BJ (cell line): Measurements from ENCODE around the gene FLT1. TPM values are rescaled to one million over a fixed set of nuclear protein-coding genes. Genes with fewer than 3 reads are reported as not detected.

Experiments used
- CTCF ChIA-PET: fragments of 350-600 bp; formaldehyde crosslinking; extraction: SDS; loops from one replicate; lab custom pipeline; 2021; ENCODE audit warnings: antibody characterized with exemption, inconsistent platforms; lab: Yijun Ruan, JAX
- POLR2A ChIA-PET: fragments of 300-600 bp; sonication (Branson Sonifier 250); formaldehyde crosslinking; extraction: SDS; loops from one replicate; lab custom pipeline; 2021; ENCODE audit warnings: antibody characterized with exemption; lab: Charles Lee
- DNase-seq: peaks from one replicate; pipeline ENCODE4 v3.0.0-alpha.2; 2011; ENCODE audit warnings: low read depth
- H3K27me3 ChIP-seq: 2 replicates; pipeline ENCODE4 v1.6.0; 2011; ENCODE audit warnings: low read length; ENCODE audit not compliant: control insufficient read depth, insufficient read depth
- H3K36me3 ChIP-seq: 2 replicates; pipeline ENCODE4 v1.5.1; 2011; ENCODE audit warnings: low read length; ENCODE audit not compliant: control insufficient read depth, insufficient read depth
- H3K4me3 ChIP-seq: 2 replicates; pipeline ENCODE4 v1.5.1; 2011; ENCODE audit warnings: low read depth, mild to moderate bottlenecking, control low read depth, low read length
- polyA plus RNA-seq: library from polyadenylated mRNA; depleted of rRNA; stranded (reverse); fragments of >200 nt; gene quantifications from 2 replicates; pipeline ENCODE4 v1.2.3, GENCODE V29; 2011
- TF ChIP-seq, protein P1 (sequence below): IDR thresholded peaks from 2 replicates; pipeline ENCODE4 v1.5.1; 2011; ENCODE audit warnings: low read depth, mild to moderate bottlenecking, control low read depth, inconsistent platforms, low read length, moderate library complexity; ENCODE audit not compliant: insufficient read depth

The FLT1 gene
- polyA plus RNA-seq, 1 experiment: 37.8 TPM

DNA sequence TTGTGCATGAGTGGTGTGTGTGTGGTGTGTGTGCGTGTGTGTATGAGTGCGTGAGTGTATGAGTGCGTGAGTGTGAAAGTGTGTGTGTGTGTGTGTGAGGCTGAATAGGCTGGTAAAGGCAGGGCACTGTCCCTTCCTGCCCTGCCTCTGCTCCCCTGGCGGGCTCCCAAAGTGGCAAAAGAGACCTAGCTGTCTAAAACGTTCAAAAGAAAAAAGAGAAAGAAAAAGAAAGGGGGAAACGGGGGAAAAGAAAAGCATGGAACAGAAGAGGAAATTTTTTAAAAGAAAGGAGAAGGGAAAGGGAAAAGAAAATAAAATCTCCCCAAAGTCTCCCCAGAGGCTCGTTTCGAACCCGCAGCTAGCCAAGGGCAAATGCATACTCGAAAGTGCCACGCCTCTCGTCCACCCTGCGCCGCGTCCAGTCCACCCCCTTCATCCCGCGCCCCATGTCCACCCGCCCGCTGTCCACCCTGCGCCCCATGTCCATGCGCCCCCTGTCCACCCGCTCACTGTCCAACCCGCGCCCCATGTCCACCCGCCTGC, 37.0 kb upstream of the FLT1 start:
- Histone ChIP-seq H3K27me3 (no peaks in the 10 kb centered on the region), H3K36me3 (no peaks in the 10 kb centered on the region), H3K4me3 (peak overlapping the region; percentile 43)
- DNase-seq: no peak
- TF ChIP-seq, protein P1, sequence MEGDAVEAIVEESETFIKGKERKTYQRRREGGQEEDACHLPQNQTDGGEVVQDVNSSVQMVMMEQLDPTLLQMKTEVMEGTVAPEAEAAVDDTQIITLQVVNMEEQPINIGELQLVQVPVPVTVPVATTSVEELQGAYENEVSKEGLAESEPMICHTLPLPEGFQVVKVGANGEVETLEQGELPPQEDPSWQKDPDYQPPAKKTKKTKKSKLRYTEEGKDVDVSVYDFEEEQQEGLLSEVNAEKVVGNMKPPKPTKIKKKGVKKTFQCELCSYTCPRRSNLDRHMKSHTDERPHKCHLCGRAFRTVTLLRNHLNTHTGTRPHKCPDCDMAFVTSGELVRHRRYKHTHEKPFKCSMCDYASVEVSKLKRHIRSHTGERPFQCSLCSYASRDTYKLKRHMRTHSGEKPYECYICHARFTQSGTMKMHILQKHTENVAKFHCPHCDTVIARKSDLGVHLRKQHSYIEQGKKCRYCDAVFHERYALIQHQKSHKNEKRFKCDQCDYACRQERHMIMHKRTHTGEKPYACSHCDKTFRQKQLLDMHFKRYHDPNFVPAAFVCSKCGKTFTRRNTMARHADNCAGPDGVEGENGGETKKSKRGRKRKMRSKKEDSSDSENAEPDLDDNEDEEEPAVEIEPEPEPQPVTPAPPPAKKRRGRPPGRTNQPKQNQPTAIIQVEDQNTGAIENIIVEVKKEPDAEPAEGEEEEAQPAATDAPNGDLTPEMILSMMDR: no peak
- POLR2A ChIA-PET: no interaction called here
- CTCF ChIA-PET: interaction anchor here (0.6 to 1.1 kb wide), 2 partner anchors 103 to 207 kb away, joined by 3 read pairs; no protein-coding TSS in a partner anchor

DNA sequence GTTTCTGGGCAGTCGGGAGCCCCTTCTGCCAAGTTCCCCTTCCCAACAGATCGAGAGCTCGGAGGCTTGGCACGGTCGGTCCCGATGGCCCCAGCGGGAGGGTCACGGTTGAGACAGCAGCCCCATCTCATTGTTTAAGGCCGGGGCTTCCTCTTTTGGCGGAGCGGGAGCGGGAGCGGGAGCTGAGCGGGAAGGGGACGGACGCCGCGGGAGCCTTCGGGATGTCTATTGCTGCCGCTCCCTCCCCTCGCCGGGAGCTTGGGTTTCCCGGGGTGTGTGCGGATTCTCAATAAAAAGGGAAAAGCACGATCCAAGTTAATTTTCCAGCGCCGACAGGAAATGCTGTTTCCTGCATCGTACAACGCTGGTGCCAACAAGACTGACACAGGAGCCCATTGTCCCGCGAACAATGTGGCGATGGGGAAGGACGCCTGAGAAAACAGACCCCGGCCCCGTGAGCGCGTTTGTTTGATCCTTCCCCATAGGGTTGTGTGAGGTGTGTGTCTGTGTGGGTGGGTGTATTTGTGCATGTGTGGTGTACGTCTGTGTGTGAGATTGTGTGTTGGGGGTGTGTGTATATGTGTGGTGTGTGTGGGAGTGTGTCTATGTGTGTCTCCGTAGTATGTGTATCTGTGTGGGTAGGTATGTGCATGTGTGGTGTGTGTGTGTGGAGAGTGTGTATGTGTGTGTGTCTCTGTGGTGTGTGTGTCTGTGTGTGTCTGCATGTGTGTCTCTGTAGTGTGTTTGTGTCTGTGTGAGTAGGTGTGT, 36.3 kb upstream of the FLT1 start:
- DNase-seq: no peak
- CTCF ChIA-PET: interaction anchor here (0.6 to 1.2 kb wide), 7 partner anchors 24 to 206 kb away, joined by 3 to 6 read pairs (median 3); partner anchors contain the start of gene FLT1

DNA sequence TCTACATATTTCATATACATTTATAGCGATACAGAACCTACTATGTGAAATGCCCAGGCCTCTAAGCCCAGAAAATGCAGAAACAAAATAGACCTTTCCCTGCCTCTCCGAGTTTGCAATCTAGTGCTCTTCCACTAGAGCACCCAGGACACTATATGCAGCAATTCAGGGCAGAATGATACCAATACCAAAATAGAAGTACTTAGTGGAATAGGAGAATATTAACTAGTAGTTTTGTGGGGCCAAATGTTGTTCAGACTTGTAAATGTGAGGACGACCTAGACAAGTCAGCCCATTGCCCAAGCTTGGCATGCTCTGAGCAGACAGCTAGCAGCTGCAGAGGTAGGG, 35.8 kb upstream of the FLT1 start:
- no peak for DNase-seq
- ChIA-PET CTCF (interaction anchor here (1.0 to 1.2 kb wide), 4 partner anchors 25 to 105 kb away, joined by 3 to 6 read pairs (median 4); partner anchors contain the start of gene FLT1), POLR2A (interaction anchor here (0.5 kb wide), 1 partner anchor 20 kb away, joined by 3 read pairs; no protein-coding TSS in a partner anchor)
- H3K36me3 ChIP-seq: no peaks in the 10 kb centered on the region
- peak overlapping the region; percentile 43 for H3K4me3 ChIP-seq
- TF ChIP-seq, protein P1: peak; percentile 41
- H3K27me3 ChIP-seq: no peaks in the 10 kb centered on the region

More for the DNA sequence above, 36.3 kb upstream of the FLT1 start:
- TF ChIP-seq, protein P1: no peak
- peak overlapping the region; percentile 43 for H3K4me3 ChIP-seq
- H3K36me3 ChIP-seq: no peaks in the 10 kb centered on the region
- no peaks in the 10 kb centered on the region for H3K27me3 ChIP-seq
- POLR2A ChIA-PET: interaction anchor here (0.5 kb wide), 1 partner anchor 20 kb away, joined by 3 read pairs; no protein-coding TSS in a partner anchor

DNA sequence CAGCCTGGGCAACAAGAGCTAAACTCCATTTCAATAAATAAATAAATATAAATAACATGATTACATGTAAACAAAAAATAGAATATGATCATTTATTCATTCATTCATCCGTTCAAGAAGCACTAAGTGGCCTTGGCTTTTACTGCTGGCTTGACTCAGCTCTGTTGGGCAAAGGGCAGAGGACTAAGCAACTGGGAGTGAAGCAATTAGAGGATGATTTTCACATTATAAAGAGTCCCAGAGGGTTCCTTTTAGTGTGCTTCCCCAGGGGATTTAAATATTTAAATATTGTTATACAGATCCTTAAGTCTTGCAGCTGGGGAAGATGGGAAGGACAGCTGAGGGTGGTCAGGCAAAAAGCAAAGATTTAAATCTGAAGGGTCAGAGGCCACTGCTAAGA, 34.9 kb upstream of the FLT1 start:
- Histone ChIP-seq H3K4me3 (no peak overlapping the region), H3K27me3 (no peaks in the 10 kb centered on the region), H3K36me3 (no peaks in the 10 kb centered on the region)
- POLR2A ChIA-PET: interaction anchor here (0.6 kb wide), 1 partner anchor 145 kb away, joined by 8 read pairs; no protein-coding TSS in a partner anchor
- TF ChIP-seq, protein P1: no peak
- no peak for DNase-seq
- CTCF ChIA-PET: interaction anchor here (0.7 to 1.7 kb wide), 2 partner anchors 14 to 108 kb away, joined by 3 to 6 read pairs; no protein-coding TSS in a partner anchor

DNA sequence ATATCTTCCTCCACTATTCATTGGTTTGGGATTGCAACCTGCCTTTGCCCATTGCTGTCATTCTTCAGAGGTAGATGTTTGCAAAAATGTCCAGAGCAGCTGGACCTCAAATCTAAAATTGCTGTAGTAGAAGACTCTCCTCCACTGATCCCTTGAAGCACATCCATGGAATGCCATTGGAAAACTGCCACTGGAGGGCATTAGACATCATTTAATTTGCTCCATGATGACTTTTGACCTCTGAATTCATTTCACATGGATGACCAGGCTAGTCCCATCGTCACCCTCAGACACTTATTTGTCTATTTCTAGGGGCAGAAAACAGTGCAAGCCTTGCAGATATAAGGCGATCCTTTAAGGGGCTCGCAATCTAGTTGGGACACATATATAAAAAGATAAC, 33.9 kb upstream of the FLT1 start:
- H3K27me3 ChIP-seq: no peaks in the 10 kb centered on the region
- no peaks in the 10 kb centered on the region for H3K36me3 ChIP-seq
- TF ChIP-seq, protein P1: no peak
- CTCF ChIA-PET: interaction anchor here (0.7 to 1.7 kb wide), 4 partner anchors 12 to 109 kb away, joined by 3 to 6 read pairs (median 3); no protein-coding TSS in a partner anchor
- no peak for DNase-seq
- POLR2A ChIA-PET: no interaction called here
- H3K4me3 ChIP-seq: no peak overlapping the region
